DMS 273 (cell line): ENCODE measurements around the gene KCNS1.
"Not testable (repeated sequence)": the region's sequence is repeated elsewhere in the genome, so short reads cannot be mapped to it uniquely, and the experiment has no call there.

ENCODE experiments used
- DNase-seq: peaks from one replicate; lab custom pipeline; 2025; ENCODE audit not compliant: unreplicated experiment; lab: John Stamatoyannopoulos, UW

KCNS1 gene

GRCh38 chr20:45100563-45101245 is at the start of gene KCNS1:
Gene KCNS1, minus strand, starts transcription at chr20:45101127. Its CDS starts 1,891 bp downstream, at chr20:45099236.
- no peak for DNase-seq

DNA sequence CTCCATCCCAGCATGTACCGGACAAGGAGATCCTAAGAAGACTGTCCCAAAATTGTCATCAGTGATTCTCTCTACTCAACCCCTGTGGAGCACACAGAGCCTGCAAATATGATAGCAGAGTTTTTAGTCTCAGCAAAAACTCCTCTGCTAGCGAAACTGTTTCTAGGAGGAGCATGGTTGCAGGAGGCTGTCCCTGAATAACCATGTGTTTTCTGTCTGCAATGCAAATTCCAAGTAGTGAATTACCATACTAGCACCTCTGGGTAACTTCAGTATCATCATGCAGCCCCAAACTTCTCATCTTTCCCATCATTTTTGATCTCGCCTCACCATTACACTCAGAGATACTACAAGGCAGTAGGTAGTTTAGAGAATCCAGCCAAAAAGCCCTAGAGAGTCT is 48.1 kb upstream of the KCNS1 start:
- DNase-seq = no peak

GRCh38 chr20:45140836-45141235 is 39.9 kb upstream of the KCNS1 start:
- no peak for DNase-seq

DNA sequence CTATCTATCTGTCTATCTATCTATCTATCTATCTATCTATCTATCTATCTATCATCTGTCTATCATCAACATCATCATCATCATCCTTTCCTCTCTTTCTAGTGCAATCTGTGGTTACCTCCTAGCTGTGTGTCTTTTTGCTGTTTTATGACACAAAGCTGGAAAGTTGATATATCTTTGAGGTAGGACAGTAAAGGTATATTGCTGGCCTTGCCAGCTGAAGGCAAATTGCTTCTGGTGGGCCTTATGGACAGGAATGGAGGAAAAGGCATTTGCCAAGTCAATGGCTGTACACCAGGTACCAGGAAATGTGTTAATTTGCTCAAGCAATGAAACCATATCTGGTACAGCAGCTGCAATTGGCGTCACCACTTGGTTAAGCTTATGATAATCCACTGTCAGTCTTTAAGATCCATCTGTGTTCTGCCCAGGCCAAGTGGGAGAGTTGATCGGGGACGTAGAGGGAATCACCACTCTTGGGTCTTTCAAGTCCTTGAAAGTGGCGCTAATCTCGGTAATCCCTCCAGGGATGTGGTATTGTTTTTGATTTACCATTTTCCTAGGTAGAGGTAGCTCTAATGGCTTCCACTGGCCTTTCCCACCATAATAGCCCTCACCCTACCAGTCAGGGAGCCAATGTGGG is 38.9 kb upstream of the KCNS1 start:
- DNase-seq = not testable (repeated sequence)

- peak; percentile 72 for DNase-seq
Observed at GRCh38 chr20:45138561-45139300, 37.8 kb upstream of the KCNS1 start.

GRCh38 chr20:45136911-45137310 is 36.0 kb upstream of the KCNS1 start:
- DNase-seq = no peak

DNA sequence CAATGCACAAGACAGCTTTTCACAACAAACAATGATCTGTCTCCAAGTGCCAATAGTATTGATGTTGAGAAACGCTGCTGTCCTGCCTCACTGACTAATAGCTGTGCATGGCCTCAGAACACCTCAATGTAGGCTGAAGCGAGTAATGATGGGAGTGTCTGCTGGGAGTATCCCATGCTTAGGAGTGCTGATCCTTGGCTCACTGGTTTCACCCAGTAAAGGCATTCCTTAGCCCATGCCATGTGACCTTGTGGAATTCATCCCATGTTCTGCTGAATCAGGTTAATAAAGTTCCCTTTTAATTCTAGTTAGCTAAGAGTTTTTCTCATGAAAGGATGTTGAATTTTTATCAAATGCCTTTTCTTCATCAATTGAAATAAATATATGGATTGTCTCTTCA is 27.2 kb upstream of the KCNS1 start:
- no peak for DNase-seq

DNA sequence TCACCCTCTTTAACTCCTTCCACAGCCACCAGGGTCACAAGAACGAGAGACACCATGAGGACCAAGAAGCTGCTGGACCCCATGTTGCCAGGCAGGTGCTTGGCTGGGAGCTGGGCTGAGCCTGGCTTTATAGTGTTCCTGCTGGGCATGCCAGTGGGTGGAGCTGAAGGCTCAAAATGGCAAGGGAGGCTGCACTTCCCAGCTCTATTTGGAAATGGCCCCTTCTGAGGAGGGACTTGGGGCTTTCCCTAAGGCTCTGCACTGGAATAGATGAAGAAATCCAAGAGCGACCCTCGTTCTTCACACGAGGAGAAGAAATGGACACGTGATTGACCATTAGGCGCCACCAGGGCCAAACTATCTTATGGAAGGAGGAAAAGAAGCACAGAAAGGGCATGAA is 23.4 kb upstream of the KCNS1 start, which contains the start of gene WFDC12:
TSS of gene WFDC12 (minus strand) at position 101 of the 400 bp plus-strand sequence. CDS start at position 83, 18 bp downstream.
- DNase-seq = no peak

DNA sequence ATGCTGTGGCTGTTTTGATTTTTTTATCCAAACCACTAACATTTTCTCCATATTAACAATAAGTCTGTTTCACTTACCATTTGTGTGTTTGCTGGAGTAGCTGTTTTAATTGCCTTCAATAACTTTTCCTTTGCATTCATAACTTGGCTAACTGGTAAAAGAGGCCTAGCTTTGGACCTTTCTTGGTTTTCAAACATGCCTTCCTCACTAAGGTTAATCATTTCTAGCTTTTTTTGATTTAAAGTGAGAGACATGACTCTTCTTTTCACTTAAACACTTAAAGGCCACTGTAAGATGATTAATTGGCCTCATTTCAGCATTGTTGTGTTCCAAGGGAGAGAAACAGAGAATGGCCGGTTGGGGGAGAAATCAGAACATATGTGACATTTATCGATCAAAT is 20.5 kb upstream of the KCNS1 start:
- no peak for DNase-seq

- no peak for DNase-seq
Observed at GRCh38 chr20:45119556-45120266, 18.8 kb upstream of the KCNS1 start.

DNA sequence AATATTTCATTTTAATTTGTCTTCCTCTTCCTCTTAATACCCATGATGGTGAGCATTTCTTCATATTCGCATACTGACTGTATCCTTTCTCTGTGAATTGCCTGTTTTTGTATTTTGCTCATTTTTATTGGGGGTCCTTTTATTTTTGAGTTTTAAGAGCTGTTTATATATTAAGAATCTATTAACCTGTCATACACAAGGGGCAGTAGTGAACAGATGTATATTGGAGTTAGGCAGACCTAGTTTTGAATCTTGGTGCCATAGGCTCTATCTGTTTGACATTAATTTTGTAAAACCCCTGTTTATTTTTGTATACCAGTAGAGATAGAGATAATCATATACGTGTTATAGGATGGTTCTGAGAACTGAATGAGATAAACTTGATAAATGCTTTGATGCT is 17.1 kb upstream of the KCNS1 start:
- no peak for DNase-seq

- DNase-seq = no peak
Observed at GRCh38 chr20:45117581-45117980, 16.7 kb upstream of the KCNS1 start.

GRCh38 chr20:45115829-45116228 is 14.9 kb upstream of the KCNS1 start:
- DNase-seq = no peak

DNA sequence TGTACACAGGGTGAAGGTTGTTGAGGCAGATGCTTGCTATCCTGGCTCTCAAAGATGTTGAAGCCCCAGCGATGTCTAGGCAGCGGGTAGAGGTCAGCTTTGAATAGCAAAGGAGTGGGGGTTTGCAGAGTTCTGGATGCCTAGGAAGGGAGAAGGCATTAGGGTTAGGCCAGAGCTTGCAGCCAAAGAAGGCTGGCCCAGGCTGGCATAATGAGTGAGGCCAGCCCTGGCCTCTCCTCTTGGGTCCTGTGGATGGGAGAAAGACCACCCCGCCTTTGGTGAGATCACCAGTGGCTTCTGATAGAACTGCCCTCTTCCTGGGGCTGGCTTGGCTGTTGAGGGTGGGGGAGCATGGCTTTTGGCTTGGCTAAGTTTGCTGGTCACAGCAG is 14.5 kb upstream of the KCNS1 start:
- DNase-seq = no peak

- no peak for DNase-seq
Observed at GRCh38 chr20:45114465-45115385, 13.8 kb upstream of the KCNS1 start, which contains the start of gene WFDC5. Gene WFDC5, minus strand, starts transcription at chr20:45115174. Its CDS starts 91 bp downstream, at chr20:45115083.

DNA sequence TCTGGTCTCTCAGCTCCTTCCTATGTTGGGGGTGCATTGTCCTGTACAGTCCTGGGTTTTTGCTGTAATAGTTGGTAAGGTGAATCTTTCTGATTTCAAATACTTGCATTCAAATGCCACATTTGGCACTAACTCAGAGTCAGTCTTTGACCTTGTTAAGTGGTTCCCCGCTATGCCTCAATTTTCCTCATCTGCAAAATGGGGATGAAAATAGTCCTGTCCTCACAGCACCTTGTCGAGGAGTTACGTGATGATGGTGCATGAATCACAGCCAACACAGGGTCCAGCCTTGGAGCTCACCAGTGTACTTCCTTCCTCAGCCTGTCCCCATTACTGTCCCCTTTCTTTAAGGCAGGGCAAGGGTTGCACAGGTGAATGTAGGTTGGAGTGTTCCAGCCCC is 12.9 kb upstream of the KCNS1 start:
- no peak for DNase-seq

DNA sequence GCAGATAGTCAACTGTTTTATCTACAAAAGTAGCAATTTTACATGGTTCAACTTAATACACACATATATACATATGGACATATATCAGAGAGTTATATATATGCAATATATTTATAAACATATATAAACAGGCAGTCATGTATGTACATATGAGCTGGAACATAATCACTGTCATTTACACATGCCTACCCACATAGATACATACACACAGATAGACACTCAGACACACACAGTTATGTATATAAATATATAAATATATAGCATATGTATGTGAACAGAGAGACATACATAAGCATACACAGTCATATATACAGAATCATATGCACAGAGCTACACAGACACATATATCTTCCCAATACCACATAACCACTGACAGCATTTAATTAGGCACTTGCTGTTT is 11.8 kb upstream of the KCNS1 start:
- no peak for DNase-seq

- peak; percentile 56 for DNase-seq
Observed at GRCh38 chr20:45111799-45112471, 11.0 kb upstream of the KCNS1 start.

GRCh38 chr20:45111285-45111684 is 10.4 kb upstream of the KCNS1 start:
- no peak for DNase-seq

GRCh38 chr20:45110301-45110700 is 9.4 kb upstream of the KCNS1 start:
- DNase-seq = no peak
